ENCODE results near the gene KRTAP20-2. TPM values are rescaled to one million over a fixed set of nuclear protein-coding genes. Genes with fewer than 3 reads are reported as not detected.
A peak's percentile ranks its signal among the peaks of the same experiment; 100 is the strongest.

Gene KRTAP20-2
- total and polyA plus RNA-seq, 2 of the 8 experiments (the other 6 are each of a cell fraction or from before 2014, with no cell fraction given), result not detected

DNA sequence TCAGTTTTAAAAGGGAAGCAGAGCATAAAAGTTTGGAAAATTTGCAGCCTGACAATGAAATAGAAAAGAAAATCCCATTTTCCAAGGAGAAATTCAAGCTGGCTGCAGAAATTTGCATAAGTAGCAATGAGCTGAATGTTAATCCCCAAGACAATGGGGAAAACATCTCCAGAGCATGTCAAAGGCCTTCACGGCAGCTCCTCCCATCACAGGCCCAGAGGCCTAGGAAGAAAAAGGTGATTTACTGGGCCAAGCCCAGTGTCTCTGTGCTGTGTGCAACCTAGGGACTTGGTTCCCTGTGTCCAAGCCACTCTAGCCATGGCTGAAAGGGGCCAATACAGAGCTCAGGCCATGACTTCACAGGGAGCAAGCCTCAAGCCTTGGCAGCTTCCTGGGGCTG lies 33.8 kb downstream of the KRTAP20-2 start:
- H2BK15ac ChIP-seq (ENCODE audit: low read length), result no peak overlapping the region
- FAIRE-seq (no peak), DNase-seq (ENCODE audit: low read depth in 1 of 2, low spot score in 2 of 2) (no peak)
- no peak overlapping the region for H3K27ac ChIP-seq (ENCODE audit: low read depth, low read length)
- peak overlapping the region; percentile 30 for H4K91ac ChIP-seq (replicated peaks; ENCODE audit: insufficient read length, low read length)
- no peak overlapping the region for H4K5ac ChIP-seq (ENCODE audit: insufficient read length, low read depth, low read length)
- no peak overlapping the region for H3K14ac ChIP-seq (ENCODE audit: insufficient read length)
- H3K23ac ChIP-seq (ENCODE audit: insufficient read length), result no peak overlapping the region
- 0 out of 4 replicates have a peak overlapping the region, but pooled peaks of 1 of the 2 experiments have one; percentile 14 for H3K4me2 ChIP-seq (ENCODE audit: insufficient read depth in 1 of 2, low read depth in 2 of 2, low read length in 2 of 2)
- no peaks in the 10 kb centered on the region for H4K20me1 ChIP-seq (replicated peaks in 1 of 2; ENCODE audit: control insufficient read depth in 1 of 2, insufficient read depth in 2 of 2, low read length in 2 of 2)
- 89% methylated on average over 1 of the region's 1 CpG; no CpG with 5 or more reads in 1 of the 2 experiments for WGBS, 2 experiments (ENCODE audit: extremely low coverage in 1 of 2, insufficient coverage in 1 of 2, insufficient read length in 1 of 2, insufficient replicate concordance in 2 of 2, low coverage in 1 of 2, low lambda C conversion rate in 2 of 2, missing lambda C conversion rate in 1 of 2)
- no peak overlapping the region for H3K18ac ChIP-seq (ENCODE audit: extremely low read depth, low read length)
- H3K36me3 ChIP-seq (ENCODE audit: control insufficient read depth in 2 of 4, insufficient read depth in 4 of 4, low read length in 3 of 4), result no peaks in the 10 kb centered on the region
- H2AFZ ChIP-seq (ENCODE audit: low read length), result peak overlapping the region; percentile 71; the same call in 1 of the 2 replicates
- H3K4ac ChIP-seq (replicated peaks; ENCODE audit: insufficient read length, low read depth, low read length), result no peak overlapping the region
- peak overlapping the region; percentile 57; the same call in 1 of the 2 replicates for H4K8ac ChIP-seq (ENCODE audit: extremely low read depth, insufficient read depth, low read length)
- ChIA-PET CTCF (ENCODE audit: partially characterized antibody) (no interaction called here), POLR2A (ENCODE audit: partially characterized antibody) (no interaction called here)
- no peak overlapping the region for H2BK20ac ChIP-seq (ENCODE audit: low read length)
- no peak overlapping the region for H2BK12ac ChIP-seq (ENCODE audit: low read depth, low read length)
- H2AK5ac ChIP-seq (ENCODE audit: low read depth, low read length), result no peak overlapping the region
- H3K4me3 ChIP-seq (ENCODE audit: extremely low read depth in 1 of 4, insufficient read depth in 2 of 4, low read depth in 3 of 4, low read length in 4 of 4), result no peak overlapping the region
- H2BK5ac ChIP-seq (ENCODE audit: low read depth, low read length), result no peak overlapping the region
- no peaks in the 10 kb centered on the region for H3K9me3 ChIP-seq (ENCODE audit: insufficient read depth in 2 of 2, low read depth in 1 of 2, low read length in 1 of 2)
- TF ChIP-seq MAFK (IDR thresholded peaks at IDR 0.05; ENCODE audit: low read depth, low read length) (no peak), TAF1 (IDR thresholded peaks at IDR 0.05; ENCODE audit: low read depth, low read length) (no peak), CEBPB (IDR thresholded peaks at IDR 0.05; ENCODE audit: low read depth, low read length) (no peak), SIX5 (IDR thresholded peaks at IDR 0.05; ENCODE audit: low read depth, low read length) (no peak), YY1 (IDR thresholded peaks at IDR 0.05; ENCODE audit: low read depth, low read length) (no peak), CREB1 (IDR thresholded peaks at IDR 0.05) (no peak), TEAD4 (IDR thresholded peaks at IDR 0.05; ENCODE audit: low read depth, low read length) (no peak), POLR2AphosphoS5 (IDR thresholded peaks at IDR 0.05; ENCODE audit: low read depth, low read length) (no peak)
- TF ChIP-seq, protein P1, sequence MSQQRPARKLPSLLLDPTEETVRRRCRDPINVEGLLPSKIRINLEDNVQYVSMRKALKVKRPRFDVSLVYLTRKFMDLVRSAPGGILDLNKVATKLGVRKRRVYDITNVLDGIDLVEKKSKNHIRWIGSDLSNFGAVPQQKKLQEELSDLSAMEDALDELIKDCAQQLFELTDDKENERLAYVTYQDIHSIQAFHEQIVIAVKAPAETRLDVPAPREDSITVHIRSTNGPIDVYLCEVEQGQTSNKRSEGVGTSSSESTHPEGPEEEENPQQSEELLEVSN (IDR thresholded peaks at IDR 0.05), result no peak
- TF ChIP-seq, protein P2, sequence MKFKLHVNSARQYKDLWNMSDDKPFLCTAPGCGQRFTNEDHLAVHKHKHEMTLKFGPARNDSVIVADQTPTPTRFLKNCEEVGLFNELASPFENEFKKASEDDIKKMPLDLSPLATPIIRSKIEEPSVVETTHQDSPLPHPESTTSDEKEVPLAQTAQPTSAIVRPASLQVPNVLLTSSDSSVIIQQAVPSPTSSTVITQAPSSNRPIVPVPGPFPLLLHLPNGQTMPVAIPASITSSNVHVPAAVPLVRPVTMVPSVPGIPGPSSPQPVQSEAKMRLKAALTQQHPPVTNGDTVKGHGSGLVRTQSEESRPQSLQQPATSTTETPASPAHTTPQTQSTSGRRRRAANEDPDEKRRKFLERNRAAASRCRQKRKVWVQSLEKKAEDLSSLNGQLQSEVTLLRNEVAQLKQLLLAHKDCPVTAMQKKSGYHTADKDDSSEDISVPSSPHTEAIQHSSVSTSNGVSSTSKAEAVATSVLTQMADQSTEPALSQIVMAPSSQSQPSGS (IDR thresholded peaks at IDR 0.05; ENCODE audit: low read length), result no peak
- H3K23me2 ChIP-seq (ENCODE audit: low read depth, low read length), result no peaks in the 10 kb centered on the region
- H3K79me1 ChIP-seq (ENCODE audit: low read depth, low read length), result no peaks in the 10 kb centered on the region
- no peaks in the 10 kb centered on the region for H3K79me2 ChIP-seq (ENCODE audit: control insufficient read depth in 1 of 2, insufficient read depth in 2 of 2, low read length in 2 of 2)
- no peak overlapping the region for H2BK120ac ChIP-seq (replicated peaks; ENCODE audit: low read depth, low read length)
- peaks cover 0 to 4% (median 0%) of the 10 kb centered on the region in 4 experiments; a peak in 2 of 7 replicates for H3K4me1 ChIP-seq (replicated peaks in 1 of 4; ENCODE audit: control insufficient read depth in 3 of 4, insufficient read depth in 4 of 4, low read length in 3 of 4)
- H3K9ac ChIP-seq (replicated peaks in 1 of 4; ENCODE audit: extremely low read depth in 1 of 4, low read depth in 3 of 4, low read length in 3 of 4), result no peak overlapping the region
- H3K27me3 ChIP-seq (replicated peaks in 1 of 4; ENCODE audit: control insufficient read depth in 3 of 4, extremely low read depth in 1 of 4, insufficient read depth in 3 of 4, low read length in 3 of 4), result no peaks in the 10 kb centered on the region
- H3K56ac ChIP-seq (replicated peaks; ENCODE audit: insufficient read length, low read depth, low read length), result no peak overlapping the region
